ENCODE measurements around the gene EIF2B4.
A peak's percentile ranks its signal among the peaks of the same experiment; 100 is the strongest.
"Not testable (repeated sequence)": the region's sequence is repeated elsewhere in the genome, so short reads cannot be mapped to it uniquely, and the experiment has no call there.

The EIF2B4 gene

DNA sequence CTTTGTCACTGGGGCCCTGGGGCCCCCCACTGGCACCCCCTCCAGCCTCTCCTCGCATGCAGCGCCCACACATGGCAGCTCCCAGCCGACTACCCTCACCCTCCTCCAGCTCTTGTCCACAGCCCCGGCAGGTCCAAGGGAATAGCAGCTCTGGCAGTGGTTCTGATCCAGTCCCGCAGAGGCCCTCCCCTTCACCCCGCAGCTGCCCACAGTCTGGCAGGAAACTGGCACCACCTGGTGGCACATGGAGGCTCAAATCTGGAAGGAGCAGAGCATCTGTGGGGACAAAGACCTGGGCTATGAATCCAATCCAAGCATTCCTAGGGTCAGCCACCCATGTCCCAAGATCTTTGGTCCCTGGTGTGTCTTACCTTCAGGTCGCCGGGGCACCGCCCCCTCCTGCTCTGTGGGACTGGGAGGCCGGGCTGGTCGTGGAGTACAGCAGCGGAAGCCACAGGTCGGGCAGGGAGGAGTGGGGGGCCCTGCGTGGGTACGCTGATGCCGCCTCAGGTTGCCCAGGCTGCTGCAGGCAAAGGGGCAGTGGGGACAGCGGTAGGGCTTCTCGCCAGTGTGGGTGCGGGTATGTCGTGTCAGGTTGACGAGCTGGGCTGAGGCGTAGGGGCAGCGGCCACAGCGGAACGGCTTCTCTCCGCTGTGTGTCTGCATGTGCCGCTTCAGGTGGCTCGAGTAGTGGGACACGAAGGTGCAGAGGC lies 8.1 kb upstream of the EIF2B4 start:
- DNase-seq (ENCODE audit: low read depth in 2 of 3, low spot score in 2 of 3), result no peak

DNA sequence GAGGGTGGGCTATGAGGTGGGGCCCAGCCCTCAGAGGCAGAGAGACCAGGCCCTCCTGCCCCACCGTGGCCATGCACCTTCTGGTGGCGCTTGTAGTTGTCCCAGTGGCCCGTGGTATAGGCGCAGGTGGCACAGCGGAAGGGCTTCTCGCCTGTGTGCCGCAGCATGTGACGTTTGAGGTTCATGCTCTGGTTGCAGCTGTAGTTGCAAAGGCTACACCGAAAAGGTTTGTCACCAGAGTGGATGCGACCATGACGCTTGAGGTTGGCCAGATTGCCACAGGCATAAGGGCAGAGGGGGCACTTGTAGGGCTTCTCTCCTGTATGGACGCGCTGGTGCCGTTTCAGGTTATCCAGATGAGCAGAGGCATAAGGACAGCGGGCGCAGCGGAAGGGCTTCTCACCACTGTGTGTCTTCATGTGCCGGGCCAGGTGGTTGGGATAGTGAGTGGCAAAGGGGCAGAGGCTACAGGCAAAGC lies 7.5 kb upstream of the EIF2B4 start:
- DNase-seq (ENCODE audit: low read depth in 2 of 3, low spot score in 2 of 3), result no peak

DNA sequence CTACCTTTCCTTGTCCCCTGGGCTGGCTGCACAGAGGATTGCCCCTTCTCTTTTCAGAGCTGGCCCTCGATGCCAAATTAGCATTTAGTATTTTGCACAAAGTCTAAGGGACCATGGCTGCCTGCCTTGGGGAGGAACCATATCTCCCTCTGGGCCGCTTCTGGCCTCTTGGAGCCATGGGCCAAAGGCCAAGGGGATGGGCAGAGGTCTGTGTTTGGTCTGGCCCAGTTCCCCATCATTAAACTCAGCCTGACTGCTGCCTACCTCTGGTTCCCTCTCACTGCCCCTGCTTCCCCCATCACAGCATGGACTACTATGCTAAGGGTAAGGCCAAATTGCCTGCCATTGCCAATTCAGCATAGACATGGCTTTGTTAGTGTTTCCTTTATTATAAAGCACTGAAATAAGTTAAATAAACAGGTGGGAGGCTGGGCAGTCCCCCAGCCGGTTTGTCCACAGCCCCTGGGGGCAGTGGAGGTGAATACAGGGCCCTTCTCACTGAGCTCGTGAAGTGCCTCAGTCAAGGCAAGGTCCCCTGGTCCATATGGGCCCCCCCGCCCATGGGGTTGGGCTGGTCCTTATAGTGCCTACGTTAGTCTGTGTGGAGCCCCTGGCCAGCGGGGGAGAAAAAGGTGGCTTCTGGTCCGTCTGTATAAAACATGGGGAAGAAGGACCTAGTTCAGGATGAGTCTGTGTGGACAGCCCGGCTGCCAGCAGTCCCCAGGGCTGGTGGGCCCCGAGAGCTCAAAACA lies 6.9 kb upstream of the EIF2B4 start:
- no peak for DNase-seq (ENCODE audit: low read depth in 2 of 3, low spot score in 2 of 3)

DNA sequence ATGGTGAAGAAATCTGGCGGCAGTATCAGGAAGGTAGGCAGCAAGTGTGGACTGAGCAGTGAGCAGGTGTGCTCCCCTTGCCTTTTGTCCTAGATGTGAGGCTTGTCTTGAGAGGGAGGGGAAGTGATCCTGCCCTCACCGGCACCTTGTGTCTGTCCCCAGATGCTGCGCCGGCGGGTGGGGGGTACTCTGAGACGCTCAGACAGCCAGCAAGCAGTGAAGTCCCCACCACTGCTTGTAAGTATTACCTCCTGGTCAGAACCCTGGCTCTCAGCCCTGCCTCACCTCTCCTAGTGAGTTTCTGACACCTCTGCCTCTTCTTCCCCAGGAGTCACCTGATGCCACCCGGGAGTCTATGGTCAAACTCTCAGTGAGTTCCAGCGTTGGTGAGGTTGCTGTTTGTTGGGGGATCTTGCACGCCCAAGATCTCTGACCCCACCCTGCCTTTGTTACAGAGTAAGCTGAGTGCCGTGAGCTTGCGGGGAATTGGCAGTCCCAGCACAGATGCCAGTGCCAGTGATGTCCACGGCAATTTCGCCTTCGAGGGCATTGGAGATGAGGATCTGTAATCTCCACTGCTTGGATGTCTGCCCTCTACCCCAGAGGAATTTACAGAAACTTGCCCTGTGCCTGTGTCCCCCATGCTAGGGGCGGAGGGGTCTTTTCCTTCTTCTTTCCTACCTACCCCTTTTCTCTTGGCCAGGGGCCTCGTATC lies 6.2 kb upstream of the EIF2B4 start:
- no peak for DNase-seq (ENCODE audit: low read depth in 2 of 3, low spot score in 2 of 3)

DNA sequence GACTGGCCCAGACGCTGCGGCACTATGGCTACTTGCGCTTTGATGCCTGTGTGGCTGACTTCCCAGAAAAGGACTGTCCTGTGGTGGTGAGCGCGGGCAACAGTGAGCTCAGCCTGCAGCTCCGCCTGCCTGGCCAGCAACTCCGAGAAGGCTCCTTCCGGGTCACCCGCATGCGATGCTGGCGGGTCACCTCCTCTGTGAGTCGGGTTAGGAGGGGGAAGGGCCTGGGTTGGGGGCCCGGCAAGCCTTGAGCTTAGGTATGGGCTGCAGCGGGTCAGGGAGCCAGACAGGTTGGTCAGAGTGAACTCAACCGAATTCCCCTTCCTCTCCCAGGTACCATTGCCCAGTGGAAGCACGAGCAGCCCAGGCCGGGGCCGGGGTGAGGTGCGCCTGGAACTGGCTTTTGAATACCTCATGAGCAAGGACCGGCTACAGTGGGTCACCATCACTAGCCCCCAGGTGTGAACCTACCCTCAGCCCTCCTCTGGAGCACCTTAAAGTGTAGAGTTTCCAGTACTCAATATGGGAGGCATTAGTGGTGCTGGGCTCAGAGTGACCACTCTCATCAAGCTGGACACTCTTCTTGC lies 5.5 kb upstream of the EIF2B4 start:
- no peak for DNase-seq (ENCODE audit: low read depth in 2 of 3, low spot score in 2 of 3)

DNA sequence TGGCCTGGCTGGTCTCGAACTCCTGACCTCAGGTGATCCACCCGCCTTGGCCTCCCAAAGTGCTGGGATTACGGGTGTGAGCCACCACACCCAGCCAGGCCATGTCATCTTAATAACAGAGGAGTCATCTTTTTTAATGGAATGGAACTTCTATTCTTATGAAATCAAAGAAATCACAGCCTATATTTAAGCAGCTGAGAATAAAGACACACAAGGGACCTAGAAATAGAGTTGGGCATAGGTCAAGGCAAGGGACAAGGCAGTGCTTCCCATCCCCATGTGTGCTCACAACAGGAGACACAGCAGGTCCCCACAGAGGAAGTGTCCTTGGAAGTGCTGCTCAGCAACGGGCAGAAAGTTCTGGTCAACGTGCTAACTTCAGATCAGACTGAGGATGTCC lies 3.4 kb upstream of the EIF2B4 start:
- no peak for DNase-seq (ENCODE audit: low read depth in 2 of 3, low spot score in 2 of 3)

DNA sequence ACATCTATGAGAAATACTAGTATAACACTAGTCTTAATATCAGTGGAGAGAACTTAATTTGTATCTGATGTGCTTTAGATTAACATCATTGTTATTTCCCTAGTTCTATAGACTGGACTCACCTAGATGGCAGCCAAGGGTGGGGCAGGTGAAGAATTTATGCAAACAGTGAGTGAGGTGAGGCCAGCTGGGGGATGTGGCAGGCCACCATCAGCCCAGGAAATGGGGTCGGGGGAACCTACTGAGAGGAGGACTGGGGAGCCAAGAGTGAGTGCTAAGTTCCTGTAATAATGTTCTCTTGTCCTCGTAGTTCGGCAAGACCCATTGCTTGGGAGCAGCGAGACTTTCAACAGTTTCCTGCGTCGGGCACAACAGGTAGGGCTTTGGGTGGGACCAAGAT lies 2.8 kb upstream of the EIF2B4 start:
- no peak for DNase-seq (ENCODE audit: low read depth in 2 of 3, low spot score in 2 of 3)

DNA sequence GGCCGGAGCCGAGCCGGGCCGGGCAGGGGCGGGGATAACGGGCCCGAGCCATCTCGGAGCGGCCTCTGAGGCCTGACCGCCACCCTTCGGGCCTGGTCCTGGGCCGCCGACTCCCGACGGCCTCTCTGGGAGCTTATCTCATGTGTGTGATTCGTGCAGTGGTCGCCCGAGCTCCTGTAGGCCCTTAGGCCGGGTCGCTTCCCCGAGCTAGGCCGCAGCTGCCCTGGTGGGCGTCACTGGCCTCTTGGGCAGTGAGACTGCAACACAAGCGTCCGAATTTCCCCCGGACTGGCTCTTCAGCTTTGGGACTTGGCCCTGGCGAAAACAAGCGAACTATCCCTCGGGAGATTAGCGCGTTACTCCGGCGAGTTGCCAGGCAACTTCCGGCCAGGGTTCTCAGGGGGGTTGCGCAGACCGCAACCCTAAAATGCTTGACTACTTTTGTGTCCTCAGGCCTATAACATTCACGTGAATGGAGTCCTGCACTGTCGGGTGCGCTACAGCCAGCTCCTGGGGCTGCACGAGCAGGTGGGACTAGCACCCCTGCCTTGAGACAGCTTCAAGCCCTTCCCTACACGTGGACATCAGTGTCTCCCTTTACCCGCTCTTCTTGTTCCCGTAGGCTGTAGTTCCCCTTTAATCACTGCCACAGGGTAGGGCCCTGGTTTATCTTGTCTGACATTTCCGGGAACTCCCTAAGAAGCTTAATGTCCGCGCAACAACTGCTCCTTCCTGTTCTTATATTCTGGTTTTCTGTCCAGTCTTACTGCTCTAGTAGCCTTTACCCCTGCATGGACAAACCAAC lies 880 bp upstream of the EIF2B4 start:
- DNase-seq (ENCODE audit: low read depth in 2 of 3, low spot score in 2 of 3), result peak in 1 of 3 experiments; percentile 19

DNA sequence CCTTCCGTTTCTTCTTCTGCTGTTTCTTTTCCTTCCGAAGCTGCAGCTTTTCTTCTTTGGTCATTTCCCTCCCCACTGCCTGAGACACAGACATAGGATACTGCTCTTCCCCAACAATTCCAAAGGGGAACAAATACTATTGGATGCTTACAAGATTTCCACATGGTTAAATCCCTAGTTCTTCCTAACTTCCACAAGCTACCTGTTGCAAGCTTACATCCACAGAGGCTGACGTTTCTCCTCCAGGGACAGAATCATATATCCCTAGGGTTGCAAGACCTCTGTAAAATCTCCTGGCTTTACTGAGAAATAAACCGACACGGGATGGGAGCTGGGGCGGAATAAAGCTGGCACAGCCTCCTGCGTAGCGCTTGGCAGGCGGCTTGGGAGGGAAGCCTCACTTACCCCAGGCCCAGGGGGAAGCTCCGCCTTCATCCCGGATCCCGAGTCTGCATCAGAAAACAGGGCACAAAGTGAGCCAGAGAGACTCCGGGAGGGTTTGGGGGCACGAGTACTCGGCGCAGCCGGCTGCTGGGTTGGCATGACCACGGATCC lies 590 bp downstream of the EIF2B4 start:
- DNase-seq (ENCODE audit: low read depth in 2 of 3, low spot score in 2 of 3), result peak in 1 of 3 experiments; percentile 28

DNA sequence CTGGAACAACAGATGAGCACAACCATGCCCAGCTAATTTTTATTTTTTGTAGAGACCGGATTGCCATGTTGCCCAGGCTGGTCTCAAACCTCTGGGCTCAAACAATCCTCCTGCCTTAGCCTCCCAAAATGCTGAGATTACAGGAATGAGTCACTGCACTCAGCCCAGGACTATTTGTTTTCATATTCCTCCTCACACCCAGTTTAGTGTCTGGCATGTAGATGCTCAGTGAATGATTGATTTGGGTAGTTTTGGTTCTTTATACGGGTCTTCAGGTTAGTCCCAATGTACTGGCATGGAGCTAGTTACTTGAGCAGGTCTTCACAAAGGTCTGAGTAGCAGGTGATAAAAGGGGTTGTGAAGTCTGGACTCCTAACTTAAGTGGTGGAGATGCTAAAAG lies 6.2 kb downstream of the EIF2B4 start:
- DNase-seq (ENCODE audit: low read depth in 2 of 3, low spot score in 2 of 3), result no peak

DNA sequence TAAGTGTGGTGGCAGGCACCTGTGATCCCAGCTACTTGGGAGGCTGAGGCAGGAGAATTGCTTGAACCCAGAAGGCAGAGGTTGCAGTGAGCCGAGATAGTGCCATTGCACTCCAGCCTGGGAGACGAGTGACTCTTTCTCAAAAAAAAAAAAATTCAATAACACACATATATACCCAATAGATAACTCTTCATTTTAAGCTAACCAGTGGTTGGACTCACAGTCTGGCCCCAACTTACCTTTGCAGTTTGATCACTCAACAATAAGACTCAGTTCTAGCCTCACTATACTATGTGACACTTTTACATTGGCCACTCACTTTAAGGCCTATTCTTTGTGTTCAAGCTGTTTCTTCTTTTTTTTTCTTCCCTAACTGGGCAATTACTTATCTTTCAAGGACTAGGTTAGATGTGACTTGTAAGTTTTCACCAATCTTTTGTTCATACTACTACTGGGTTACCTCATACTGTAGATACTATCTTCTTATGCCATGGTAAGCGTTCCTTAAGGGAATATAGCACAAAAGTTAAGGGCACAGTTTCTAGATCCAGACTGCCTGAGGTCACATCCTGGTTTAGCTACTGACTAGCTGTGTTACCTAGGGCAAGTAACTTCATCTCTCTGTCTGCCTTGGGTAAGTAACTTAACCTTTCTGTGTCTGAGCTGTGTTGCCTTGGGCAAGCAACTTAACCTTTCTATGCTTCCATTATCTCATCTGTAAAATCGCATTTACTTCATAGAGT lies 7.3 kb downstream of the EIF2B4 start:
- DNase-seq (ENCODE audit: low read depth in 2 of 3, low spot score in 2 of 3), result no peak

DNA sequence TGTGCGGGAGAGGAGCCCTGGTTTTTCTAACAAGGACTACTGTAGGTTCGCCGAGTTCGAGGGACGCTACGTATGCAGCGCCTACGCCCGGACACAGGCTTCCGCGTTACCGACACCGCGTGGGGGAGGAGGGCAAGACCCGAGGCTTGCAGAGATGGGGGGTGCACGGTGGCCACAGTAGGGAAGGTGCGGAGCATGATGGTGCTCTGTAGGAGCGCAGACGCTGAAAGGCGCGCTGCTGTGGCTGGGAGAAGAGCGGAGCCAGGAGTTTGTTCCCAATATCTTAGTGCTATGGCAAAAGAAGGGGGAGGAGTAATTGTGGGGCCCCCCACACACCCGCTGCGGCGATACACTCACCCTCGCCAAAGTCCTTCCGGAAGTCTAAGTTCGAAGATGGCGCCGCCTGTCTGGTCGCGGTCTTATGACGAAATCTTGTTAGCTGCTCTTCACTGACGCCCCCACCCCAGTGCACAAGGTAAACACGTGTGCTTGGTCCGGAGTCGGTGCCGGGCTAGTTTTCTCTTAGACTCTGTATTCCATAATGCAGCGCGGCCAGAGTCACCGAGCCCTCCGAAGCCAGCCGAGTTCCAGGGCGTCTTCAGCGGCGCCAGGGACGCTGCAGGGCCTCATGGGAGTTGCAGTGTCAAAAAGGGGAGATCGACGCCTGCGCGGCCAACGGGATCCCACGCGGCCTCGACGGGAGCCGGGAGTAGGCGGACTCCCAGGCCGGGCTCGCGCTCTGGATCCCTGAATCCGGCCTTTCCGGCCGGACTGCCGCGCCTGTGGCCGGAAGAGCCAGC lies 13.6 kb downstream of the EIF2B4 start, which contains the start of gene GTF3C2:
Gene GTF3C2, minus strand, starts transcription at position 383 of the 800 bp plus-strand sequence. CDS start 13,210 bp downstream, outside the sequence.
- peak; percentile 84 to 87 (median 86) for DNase-seq (ENCODE audit: low read depth in 2 of 3, low spot score in 2 of 3)

DNA sequence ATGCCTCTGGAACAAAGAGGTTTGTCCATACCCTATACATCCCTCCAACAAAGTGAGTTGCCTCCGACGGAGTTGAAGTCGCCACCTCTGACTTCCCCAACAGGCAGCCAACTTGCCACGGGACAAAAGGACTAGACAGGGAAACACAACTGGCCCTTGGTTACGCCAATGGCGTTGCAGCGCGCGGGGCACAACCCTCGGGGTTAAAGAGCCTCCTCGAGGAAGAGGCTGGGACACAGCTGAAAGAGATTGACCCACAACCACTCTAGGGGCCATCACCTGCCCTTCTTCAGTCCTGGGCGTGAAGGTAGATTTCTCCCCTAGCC lies 14.1 kb downstream of the EIF2B4 start:
- peak in 2 of 3 experiments; percentile 32 to 40 for DNase-seq (ENCODE audit: low read depth in 2 of 3, low spot score in 2 of 3)

DNA sequence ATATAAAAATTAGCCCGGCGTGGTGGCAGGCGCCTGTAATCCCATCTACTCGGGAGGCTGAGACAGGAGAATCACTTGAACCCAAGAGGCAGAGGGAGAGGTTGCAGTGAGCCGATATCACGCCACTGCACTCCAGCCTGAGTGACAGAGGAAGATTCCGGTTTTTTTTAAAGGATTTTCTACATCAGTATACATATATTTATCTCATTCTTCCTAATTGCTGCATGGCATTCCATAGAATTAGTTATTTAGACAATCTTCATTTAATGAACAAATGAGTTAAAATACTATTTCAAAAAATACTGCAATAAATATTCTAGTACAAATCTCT lies 15.6 kb downstream of the EIF2B4 start:
- no peak for DNase-seq (ENCODE audit: low read depth in 2 of 3, low spot score in 2 of 3)

DNA sequence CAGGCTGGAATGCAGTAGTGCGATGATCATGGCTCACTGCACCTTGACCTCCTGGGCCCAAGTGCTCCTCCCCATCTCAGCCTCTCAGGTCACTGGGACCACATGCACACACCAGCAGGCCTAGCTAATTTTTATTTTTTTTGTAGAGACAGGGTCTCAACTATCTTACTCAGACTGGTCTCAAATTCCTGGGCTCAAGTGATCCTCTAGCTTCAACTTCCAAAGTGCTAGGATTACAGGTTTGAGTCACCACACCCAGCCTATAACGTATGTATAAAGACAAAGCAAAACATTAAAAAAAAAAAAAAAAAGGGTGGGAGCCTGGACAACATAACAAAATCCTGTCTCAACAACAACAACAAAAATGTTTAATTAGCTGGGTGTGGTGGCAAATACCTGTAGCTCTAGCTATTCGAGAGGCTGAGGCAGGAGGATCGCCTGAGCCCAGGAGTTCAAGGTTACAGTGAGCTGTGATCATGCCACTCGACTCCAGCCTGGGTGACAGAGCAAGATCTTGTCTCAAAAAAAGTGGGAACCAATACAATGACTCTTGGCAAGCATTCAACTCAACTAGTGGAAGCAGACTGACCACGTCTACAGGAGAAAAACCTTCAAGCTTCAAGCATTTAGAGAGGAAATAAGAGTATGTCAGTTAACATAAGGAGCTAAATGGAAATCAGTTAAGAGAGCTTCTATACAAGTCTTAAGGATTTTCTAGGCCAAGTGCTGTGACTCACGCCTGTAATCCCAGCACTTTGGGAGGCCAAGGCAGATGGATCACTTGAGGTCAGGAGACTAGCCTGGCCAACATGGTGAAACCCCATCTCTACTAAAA lies 16.2 kb downstream of the EIF2B4 start:
- DNase-seq (ENCODE audit: low read depth in 2 of 3, low spot score in 2 of 3), result no peak

DNA sequence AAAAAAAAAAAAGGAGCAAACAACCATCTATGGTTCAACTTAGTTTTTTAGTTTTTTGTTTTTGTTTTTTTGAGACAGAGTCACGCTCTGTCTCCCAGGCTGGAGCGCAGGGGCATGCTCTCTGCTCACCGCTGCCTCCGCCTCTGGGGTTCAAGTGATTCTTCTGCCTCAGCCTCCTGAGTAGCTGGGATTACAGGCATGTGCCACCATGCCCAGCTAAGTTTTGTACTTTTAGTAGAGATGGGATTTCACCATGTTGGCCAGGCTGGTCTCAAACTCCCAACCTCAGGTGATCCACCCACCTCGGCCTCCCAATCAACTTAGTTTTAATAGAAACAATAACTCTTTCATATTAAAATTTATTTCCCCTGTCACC lies 16.8 kb downstream of the EIF2B4 start:
- DNase-seq (ENCODE audit: low read depth in 2 of 3, low spot score in 2 of 3), result not testable (repeated sequence)

DNA sequence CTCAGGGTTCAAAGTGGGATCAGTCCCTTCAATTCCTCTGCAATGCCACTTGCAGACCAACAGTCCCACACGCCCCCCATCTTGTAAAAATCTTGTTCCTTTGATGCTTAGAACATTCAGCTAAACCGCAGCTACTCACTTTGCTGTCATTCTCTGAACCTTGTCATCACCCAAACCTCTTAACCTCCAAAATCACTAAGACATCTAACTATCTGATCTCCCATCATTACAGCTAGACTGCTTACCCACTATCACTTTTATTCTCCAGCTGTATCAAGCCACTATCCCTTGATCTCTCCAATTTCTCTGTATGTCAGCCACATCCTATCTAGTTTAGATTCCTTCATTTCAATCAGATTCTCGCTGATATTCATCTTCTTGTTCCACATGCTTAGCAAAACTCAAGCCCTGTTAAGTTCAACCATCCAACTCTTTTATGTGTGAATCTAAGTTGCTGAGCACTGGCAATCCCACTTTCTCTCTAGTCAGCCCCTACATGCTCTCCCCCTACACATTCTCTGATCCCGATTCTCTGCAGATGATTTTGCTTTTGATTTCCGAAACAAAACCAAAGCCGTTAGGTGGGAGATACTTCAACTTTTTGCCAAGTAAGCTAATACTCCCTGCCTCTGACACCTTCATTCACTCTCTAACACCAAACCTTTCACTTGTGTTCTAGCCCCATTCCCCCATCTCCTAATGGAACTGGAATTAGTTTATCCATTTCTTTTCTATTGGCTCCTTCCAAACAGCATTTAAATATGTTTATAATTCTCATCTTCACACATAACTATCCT lies 18.1 kb downstream of the EIF2B4 start:
- DNase-seq (ENCODE audit: low read depth in 2 of 3, low spot score in 2 of 3), result no peak
